K562 (cell line): ENCODE results near the gene CEMP1. TPM values are rescaled to one million over a fixed set of nuclear protein-coding genes. Genes with fewer than 3 reads are reported as not detected.

Experiments used
- ATAC-seq: fragments of 200-7000 bp; cut with Tn5 transposase; 3 replicates; pipeline ENCODE4 v1.9.1; 2020; ENCODE audit warnings: moderate library complexity
- BruUV-seq: library from RNA; stranded (reverse); fragments of 400-500 nt; replicated peaks from 2 replicates; lab custom pipeline; 2021; lab: Mats Ljungman, UMichigan
- CTCF ChIA-PET: fragments of 300-600 bp; formaldehyde crosslinking; extraction: SDS; loops from one replicate; lab custom pipeline; 2021; ENCODE audit warnings: low intra/inter-chr PET ratio; lab: Yijun Ruan, JAX
- POLR2A ChIA-PET: fragments of 300-600, 350-650 bp; sonication (Branson Sonifier 250); formaldehyde crosslinking; extraction: SDS; loops from one replicate; lab custom pipeline; 2021; ENCODE audit warnings: antibody characterized with exemption, inconsistent platforms; lab: Yijun Ruan, JAX
- DNase-seq, 4 experiments: peaks; one replicate each; pipeline versions ENCODE4 v3.0.0 to v3.0.0-alpha.2; 2011 to 2018; ENCODE audit warnings: low spot score in 3 of 4, mixed read lengths in 3 of 4; ENCODE audit errors: extremely low read depth in 1 of 4
- FAIRE-seq: peaks from 2 replicates; lab custom pipeline; 2011; peaks lifted over from hg19 to GRCh38; lab: Jason Lieb, UNC
- H2AFZ ChIP-seq: 2 replicates; pipeline ENCODE4 v1.6.0; 2011; ENCODE audit warnings: low read depth, low read length, control low read depth, inconsistent platforms
- H3K27ac ChIP-seq: fragments of 200-600 bp; 3 replicates; pipeline ENCODE4 v1.8.0; 2011; ENCODE audit warnings: low read depth, mild to moderate bottlenecking, control low read depth, inconsistent platforms, low read length, moderate library complexity, mixed read lengths; ENCODE audit errors: extremely low read depth
- H3K27me3 ChIP-seq, 2 experiments: fragments of 300-600 bp in 1 of 2; 2 replicates in 1 of 2; 3 replicates in 1 of 2; pipeline versions ENCODE4 v1.6.0 to v1.8.0; 2011; ENCODE audit warnings: inconsistent platforms in 2 of 2, low read length in 2 of 2, mild to moderate bottlenecking in 1 of 2, mixed read lengths in 1 of 2, moderate library complexity in 1 of 2; ENCODE audit not compliant: control insufficient read depth in 2 of 2, insufficient read depth in 2 of 2
- H3K36me3 ChIP-seq: fragments of 300-600 bp; 3 replicates; pipeline ENCODE4 v1.8.0; 2011; ENCODE audit warnings: mild to moderate bottlenecking, low read length, inconsistent platforms; ENCODE audit not compliant: control insufficient read depth, insufficient read depth
- H3K4me1 ChIP-seq, 2 experiments: fragments of 200-600 bp in 1 of 2; replicated peaks in 1 of 2; 2 replicates in 1 of 2; 3 replicates in 1 of 2; pipeline versions ENCODE4 v1.5.1 to v1.8.0; 2011; ENCODE audit warnings: inconsistent platforms in 2 of 2, low read length in 2 of 2, mild to moderate bottlenecking in 1 of 2, mixed read lengths in 1 of 2, moderate library complexity in 1 of 2; ENCODE audit not compliant: control insufficient read depth in 2 of 2, insufficient read depth in 2 of 2
- H3K4me2 ChIP-seq: 2 replicates; pipeline ENCODE4 v1.6.1; 2011; ENCODE audit warnings: low read length, control low read depth, inconsistent platforms, mixed read lengths; ENCODE audit not compliant: insufficient read depth
- H3K4me3 ChIP-seq: fragments of 200-600 bp; sonication (generic), shearing (Covaris generic); 2 replicates; pipeline ENCODE4 v1.5.1; 2016; ENCODE audit warnings: control low read depth, inconsistent platforms
- H3K79me2 ChIP-seq: fragments of 200-600 bp; 3 replicates; pipeline ENCODE4 v1.8.0; 2011; ENCODE audit warnings: low read length, inconsistent platforms; ENCODE audit not compliant: control insufficient read depth, insufficient read depth
- H3K9ac ChIP-seq, 2 experiments: 2 replicates each; pipeline versions ENCODE4 v1.6.0 to v1.6.1; 2011; ENCODE audit warnings: low read depth in 2 of 2, low read length in 2 of 2, control low read depth in 1 of 2, inconsistent platforms in 1 of 2, mild to moderate bottlenecking in 1 of 2, mixed read lengths in 1 of 2; ENCODE audit not compliant: insufficient read depth in 1 of 2
- H3K9me1 ChIP-seq: one replicate; pipeline ENCODE4 v1.6.0; 2011; ENCODE audit warnings: inconsistent platforms, mild to moderate bottlenecking, low read length, moderate library complexity; ENCODE audit not compliant: control insufficient read depth, insufficient read depth
- H3K9me3 ChIP-seq: replicated peaks from 2 replicates; pipeline ENCODE4 v1.5.1; 2011; ENCODE audit warnings: low read depth, low read length, inconsistent platforms; ENCODE audit not compliant: control insufficient read depth, insufficient read depth
- H4K20me1 ChIP-seq: replicated peaks from 2 replicates; pipeline ENCODE4 v1.6.1; 2011; ENCODE audit warnings: low read length, inconsistent platforms, mixed read lengths; ENCODE audit not compliant: control insufficient read depth, insufficient read depth
- ATF1 ChIP-seq, 2 experiments: fragments of 450-650 bp in 1 of 2; IDR thresholded peaks; 2 replicates each; pipeline ENCODE4 v1.6.1; 2016; ENCODE audit warnings: missing compliant biosample characterization in 1 of 2, missing genetic modification characterization in 1 of 2
- CEBPB ChIP-seq: fragments of 450-650 bp; IDR thresholded peaks from 2 replicates; pipeline ENCODE4 v1.6.1; 2016; ENCODE audit warnings: missing genetic modification characterization, missing compliant biosample characterization
- ELF1 ChIP-seq: fragments of 200-800 bp; sonication (Bioruptor generic); IDR thresholded peaks from 2 replicates; pipeline ENCODE4 v1.6.1; 2016; ENCODE audit warnings: missing genetic modification characterization, missing compliant biosample characterization
- EP400 ChIP-seq: fragments of 450-650 bp; IDR thresholded peaks from 2 replicates; pipeline ENCODE4 v1.6.1; 2017; ENCODE audit warnings: antibody characterized with exemption, mild to moderate bottlenecking, moderate library complexity
- MYC ChIP-seq, 2 experiments: fragments of 250-450 bp in 1 of 2; sonication (Bioruptor Pico) in 1 of 2; IDR thresholded peaks; 2 replicates each; pipeline versions ENCODE4 v1.5.1 to v1.6.1; 2012 to 2021; ENCODE audit warnings: low read depth in 2 of 2, borderline replicate concordance in 1 of 2, improper control_type of control experiment in 1 of 2, low read length in 1 of 2, mild to moderate bottlenecking in 1 of 2, moderate library complexity in 1 of 2
- RBM22 ChIP-seq: fragments of 200-400 bp; formaldehyde crosslinking; IDR thresholded peaks from 2 replicates; pipeline ENCODE4 v1.6.1; 2018; ENCODE audit warnings: low read length, low read depth; ENCODE audit not compliant: poor library complexity, severe bottlenecking
- WGBS: fragments of 100-300 bp; shearing (Covaris generic); methylation state at CpG from one replicate; pipeline ENCODE4 v1.1.6; 2016; ENCODE audit warnings: low coverage, mixed read lengths; ENCODE audit not compliant: insufficient coverage; ENCODE audit errors: missing lambda C conversion rate; 5-methylcytosine and 5-hydroxymethylcytosine counted together
- in situ Hi-C: fragments of 300-500 bp; cut with MboI; formaldehyde crosslinking; loops from 4 replicates; pipeline ENCODE4 v1.15.0; 2018; ENCODE audit warnings: inconsistent platforms, mixed read lengths
- intact Hi-C: fragments of 100-400 bp; cut with micrococcal nuclease; formaldehyde crosslinking; loops from 2 replicates; pipeline ENCODE4 v1.14.2; 2022
- polyA plus RNA-seq, 8 experiments: library from polyadenylated mRNA; depleted of rRNA in 4 of 8; stranded (reverse) in 5 of 8; unstranded in 3 of 8; fragments of >200 nt; fragmentation: Nextera tagmentation in 2 of 8; fragmentation: Illumina TruSeq in 1 of 8; extraction: Ambion mirVana in 2 of 8; extraction: Trizol in 1 of 8; gene quantifications; 2 replicates each; pipeline versions ENCODE4 v1.2.1 to v1.2.3, GENCODE V29; 2011 to 2014; ENCODE audit warnings: inconsistent platforms in 1 of 8, missing spikeins in 1 of 8
- total RNA-seq, 7 experiments: library from RNA; depleted of rRNA in 6 of 7; stranded (reverse); fragments of >200 nt in 6 of 7; fragmentation: Illumina TruSeq in 2 of 7; extraction: Trizol in 2 of 7; gene quantifications; 2 replicates each; pipeline versions ENCODE4 v1.2.1 to v1.2.3, GENCODE V29; 2011 to 2021; ENCODE audit warnings: low replicate concordance in 1 of 7
- TF ChIP-seq, protein P1 (sequence below): sonication (generic); formaldehyde crosslinking; IDR thresholded peaks from 2 replicates; pipeline ENCODE4 v1.8.0; 2023; ENCODE audit warnings: mild to moderate bottlenecking, missing genetic modification reagents
- TF ChIP-seq, protein P2 (sequence below), 2 experiments: fragments of 450-650 bp in 1 of 2; sonication (generic) in 1 of 2; formaldehyde crosslinking in 1 of 2; IDR thresholded peaks; 2 replicates each; pipeline versions ENCODE4 v1.7.1 to v1.9.0; 2016 to 2022; ENCODE audit warnings: inconsistent platforms in 1 of 2, mild to moderate bottlenecking in 1 of 2, missing genetic modification reagents in 1 of 2

CEMP1 gene
- total and polyA plus RNA-seq, 9 of the 15 experiments (the other 6 are each of a cell fraction or from before 2014, with no cell fraction given) = 0.05 to 0.45 TPM; not detected in 7

DNA sequence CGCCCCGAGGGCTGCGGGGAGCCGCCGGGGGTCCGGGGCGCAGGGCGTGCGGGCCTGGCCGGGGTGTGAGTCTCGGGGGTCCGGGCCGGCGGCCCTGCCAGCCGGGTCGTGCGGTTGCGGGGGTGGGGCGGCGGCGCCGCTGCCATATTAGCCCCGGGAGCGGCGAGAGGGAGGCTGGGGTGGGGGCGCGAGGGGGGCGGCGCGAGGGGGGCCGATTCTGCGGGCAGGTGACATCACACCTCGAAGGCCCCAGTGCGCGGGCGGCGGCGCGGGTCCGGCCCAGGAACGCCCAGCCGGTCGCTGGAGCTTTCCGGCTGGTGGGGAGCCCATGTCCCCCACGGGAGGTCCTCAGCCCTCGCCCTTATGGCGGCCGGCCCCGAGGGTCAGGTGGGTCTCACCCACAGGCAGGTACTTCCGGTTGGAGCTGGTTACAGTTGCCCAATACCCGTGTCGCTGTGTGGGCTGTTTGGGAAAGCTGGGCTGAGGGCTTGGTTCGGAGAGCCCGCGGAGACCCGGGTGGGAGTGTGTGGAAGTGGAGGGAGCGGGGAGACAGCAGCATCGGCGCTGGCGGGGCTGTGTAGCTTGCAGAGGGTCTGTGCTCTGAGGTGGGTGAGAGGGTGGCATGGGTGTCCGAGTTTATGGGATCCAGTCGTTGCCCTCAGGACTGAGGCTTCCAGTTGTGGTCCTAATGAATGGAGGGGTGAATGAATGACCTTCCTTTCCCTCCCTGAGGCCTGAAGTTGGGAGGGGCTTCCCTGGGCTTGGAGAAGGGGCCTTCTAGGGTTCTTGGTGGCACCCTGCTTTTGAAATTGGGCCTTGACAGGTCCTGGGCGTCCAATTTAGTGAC, 16.7 kb downstream of the CEMP1 start:
- ATAC-seq (no peak), FAIRE-seq (no peak), DNase-seq (peak in 2 of 4 experiments; percentile 79 to 80)
- WGBS = 0% methylated on average over 20 of the region's 63 CpGs
- Histone ChIP-seq H3K9me3 (no peaks in the 10 kb centered on the region), H3K36me3 (peaks cover 40% of the 10 kb centered on the region), H3K4me3 (peak overlapping the region; percentile 98), H3K4me1 (peaks cover 63 to 95% of the 10 kb centered on the region in 2 experiments), H4K20me1 (peaks cover 46% of the 10 kb centered on the region), H3K4me2 (peak overlapping the region; percentile 94), H2AFZ (no peak overlapping the region), H3K9ac (peak overlapping the region; percentile 90 to 96), H3K9me1 (peaks cover 8% of the 10 kb centered on the region), H3K27me3 (no peaks in the 10 kb centered on the region), H3K27ac (peak overlapping the region; percentile 96), H3K79me2 (peaks cover 65% of the 10 kb centered on the region)
- intact Hi-C loops (no loop called here), in situ Hi-C loops (no loop called here)
- CTCF ChIA-PET = interaction anchor here (1.0 to 1.1 kb wide), 2 partner anchors 12 to 40 kb away, joined by 4 to 5 read pairs; partner anchors contain the start of gene TBC1D24
- TSS peak; percentile 60 for BruUV-seq
- POLR2A ChIA-PET = interaction anchor here (0.6 to 2.1 kb wide), 13 partner anchors 9 to 494 kb away, joined by 3 to 9 read pairs (median 3); partner anchors contain the start of genes NTHL1, TRAF7 and TSC2
- TF ChIP-seq RBM22 = peak; percentile 17
- TF ChIP-seq ATF1 (CRISPR knock-in tag; IDR thresholded peaks at IDR 0.05) = no peak
- 0 out of 2 replicates have a peak, but pooled peaks have one; percentile 51 for TF ChIP-seq ATF1 (tag; IDR thresholded peaks at IDR 0.05)
- peak; percentile 46 for TF ChIP-seq ELF1
- TF ChIP-seq, protein P1, sequence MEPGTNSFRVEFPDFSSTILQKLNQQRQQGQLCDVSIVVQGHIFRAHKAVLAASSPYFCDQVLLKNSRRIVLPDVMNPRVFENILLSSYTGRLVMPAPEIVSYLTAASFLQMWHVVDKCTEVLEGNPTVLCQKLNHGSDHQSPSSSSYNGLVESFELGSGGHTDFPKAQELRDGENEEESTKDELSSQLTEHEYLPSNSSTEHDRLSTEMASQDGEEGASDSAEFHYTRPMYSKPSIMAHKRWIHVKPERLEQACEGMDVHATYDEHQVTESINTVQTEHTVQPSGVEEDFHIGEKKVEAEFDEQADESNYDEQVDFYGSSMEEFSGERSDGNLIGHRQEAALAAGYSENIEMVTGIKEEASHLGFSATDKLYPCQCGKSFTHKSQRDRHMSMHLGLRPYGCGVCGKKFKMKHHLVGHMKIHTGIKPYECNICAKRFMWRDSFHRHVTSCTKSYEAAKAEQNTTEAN (CRISPR knock-in tag) = no peak
- TF ChIP-seq, protein P2, sequence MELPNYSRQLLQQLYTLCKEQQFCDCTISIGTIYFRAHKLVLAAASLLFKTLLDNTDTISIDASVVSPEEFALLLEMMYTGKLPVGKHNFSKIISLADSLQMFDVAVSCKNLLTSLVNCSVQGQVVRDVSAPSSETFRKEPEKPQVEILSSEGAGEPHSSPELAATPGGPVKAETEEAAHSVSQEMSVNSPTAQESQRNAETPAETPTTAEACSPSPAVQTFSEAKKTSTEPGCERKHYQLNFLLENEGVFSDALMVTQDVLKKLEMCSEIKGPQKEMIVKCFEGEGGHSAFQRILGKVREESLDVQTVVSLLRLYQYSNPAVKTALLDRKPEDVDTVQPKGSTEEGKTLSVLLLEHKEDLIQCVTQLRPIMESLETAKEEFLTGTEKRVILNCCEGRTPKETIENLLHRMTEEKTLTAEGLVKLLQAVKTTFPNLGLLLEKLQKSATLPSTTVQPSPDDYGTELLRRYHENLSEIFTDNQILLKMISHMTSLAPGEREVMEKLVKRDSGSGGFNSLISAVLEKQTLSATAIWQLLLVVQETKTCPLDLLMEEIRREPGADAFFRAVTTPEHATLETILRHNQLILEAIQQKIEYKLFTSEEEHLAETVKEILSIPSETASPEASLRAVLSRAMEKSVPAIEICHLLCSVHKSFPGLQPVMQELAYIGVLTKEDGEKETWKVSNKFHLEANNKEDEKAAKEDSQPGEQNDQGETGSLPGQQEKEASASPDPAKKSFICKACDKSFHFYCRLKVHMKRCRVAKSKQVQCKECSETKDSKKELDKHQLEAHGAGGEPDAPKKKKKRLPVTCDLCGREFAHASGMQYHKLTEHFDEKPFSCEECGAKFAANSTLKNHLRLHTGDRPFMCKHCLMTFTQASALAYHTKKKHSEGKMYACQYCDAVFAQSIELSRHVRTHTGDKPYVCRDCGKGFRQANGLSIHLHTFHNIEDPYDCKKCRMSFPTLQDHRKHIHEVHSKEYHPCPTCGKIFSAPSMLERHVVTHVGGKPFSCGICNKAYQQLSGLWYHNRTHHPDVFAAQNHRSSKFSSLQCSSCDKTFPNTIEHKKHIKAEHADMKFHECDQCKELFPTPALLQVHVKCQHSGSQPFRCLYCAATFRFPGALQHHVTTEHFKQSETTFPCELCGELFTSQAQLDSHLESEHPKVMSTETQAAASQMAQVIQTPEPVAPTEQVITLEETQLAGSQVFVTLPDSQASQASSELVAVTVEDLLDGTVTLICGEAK (IDR thresholded peaks at IDR 0.05) = peak; percentile 31; the same call in 1 of the 2 replicates
- TF ChIP-seq, protein P2 (CRISPR knock-in tag; IDR thresholded peaks at IDR 0.05) = no peak
- TF ChIP-seq EP400 = 0 out of 2 replicates have a peak, but pooled peaks have one; percentile 37
- TF ChIP-seq CEBPB (tag) = peak; percentile 31
- no peak for TF ChIP-seq MYC (IDR thresholded peaks at IDR 0.05; ENCODE audit: low read depth, low read length)
- TF ChIP-seq MYC (CRISPR knock-in tag; IDR thresholded peaks at IDR 0.05; ENCODE audit: borderline replicate concordance, low read depth) = 0 out of 2 replicates have a peak, but pooled peaks have one; percentile 31
